ENCODE measurements around the gene DNAH6.

- TF ChIP-seq CTCF (IDR thresholded peaks at IDR 0.05) (no peak), POLR2A (IDR thresholded peaks at IDR 0.05) (no peak)
These were observed 289.1 kb downstream of the DNAH6 start for GRCh38 chr2:84805250-84805958.
